Measurements from ENCODE around the gene THSD4.

THSD4 gene

GRCh38 chr15:71732636-71733035 is 617.4 kb downstream of the THSD4 start:
- H3K27ac ChIP-seq, result no peak overlapping the region
- no peak for TF ChIP-seq CTCF (conservative IDR thresholded peaks at IDR 0.05)

GRCh38 chr15:71733122-71733521 is 617.9 kb downstream of the THSD4 start:
- no peak for TF ChIP-seq CTCF (conservative IDR thresholded peaks at IDR 0.05)
- H3K27ac ChIP-seq, result no peak overlapping the region

- TF ChIP-seq CTCF (conservative IDR thresholded peaks at IDR 0.05), result no peak
- no peak overlapping the region for H3K27ac ChIP-seq
Measured at GRCh38 chr15:71734709-71735384, 619.6 kb downstream of the THSD4 start.

- no peak overlapping the region for H3K27ac ChIP-seq
- TF ChIP-seq CTCF (conservative IDR thresholded peaks at IDR 0.05), result no peak
Measured at GRCh38 chr15:71735385-71735757, 620.1 kb downstream of the THSD4 start.

- TF ChIP-seq CTCF (conservative IDR thresholded peaks at IDR 0.05), result no peak
- H3K27ac ChIP-seq, result no peak overlapping the region
Measured at GRCh38 chr15:71736286-71736947, 621.1 kb downstream of the THSD4 start.

- H3K27ac ChIP-seq, result no peak overlapping the region
- TF ChIP-seq CTCF (conservative IDR thresholded peaks at IDR 0.05), result no peak
Measured at GRCh38 chr15:71737761-71738160, 622.5 kb downstream of the THSD4 start.

GRCh38 chr15:71739355-71739754 is 624.1 kb downstream of the THSD4 start:
- no peak for TF ChIP-seq CTCF (conservative IDR thresholded peaks at IDR 0.05)
- H3K27ac ChIP-seq, result no peak overlapping the region

Measured in VCaP (cell line).